MCF 10A (cell line): Measurements from ENCODE around the gene ECM2. TPM values are rescaled to one million over a fixed set of nuclear protein-coding genes. Genes with fewer than 3 reads are reported as not detected.

ENCODE experiments used
- BruUV-seq: library from RNA; stranded (reverse); fragments of 400-500 nt; replicated peaks from 2 replicates; lab custom pipeline; 2021; lab: Mats Ljungman, UMichigan
- CTCF ChIA-PET: fragments of 300-600 bp; sonication (Branson Sonifier 250); formaldehyde crosslinking; extraction: SDS; loops from one replicate; lab custom pipeline; 2021; ENCODE audit warnings: antibody characterized with exemption, inconsistent platforms; lab: Yijun Ruan, JAX
- POLR2A ChIA-PET: fragments of 300-600, 350-650 bp; sonication (Branson Sonifier 250); formaldehyde crosslinking; extraction: SDS; loops from one replicate; lab custom pipeline; 2020; ENCODE audit warnings: antibody characterized with exemption, inconsistent platforms; lab: Yijun Ruan, JAX
- DNase-seq: peaks from one replicate; pipeline ENCODE4 v3.0.0-alpha.2; 2018; ENCODE audit not compliant: unreplicated experiment
- H3K27ac Mint-ChIP-seq: one replicate; pipeline ENCODE4 v1.8.0; 2022; ENCODE audit warnings: mild to moderate bottlenecking, low read depth, mixed read lengths; ENCODE audit not compliant: unreplicated experiment
- H3K27me3 Mint-ChIP-seq: one replicate; pipeline ENCODE4 v1.8.0; 2022; ENCODE audit warnings: mixed read lengths; ENCODE audit not compliant: insufficient read depth, unreplicated experiment
- H3K36me3 Mint-ChIP-seq: one replicate; pipeline ENCODE4 v1.8.0; 2022; ENCODE audit warnings: mild to moderate bottlenecking, moderate library complexity, mixed read lengths; ENCODE audit not compliant: insufficient read depth, unreplicated experiment
- H3K4me1 Mint-ChIP-seq: one replicate; pipeline ENCODE4 v1.8.0; 2022; ENCODE audit warnings: mixed read lengths; ENCODE audit not compliant: insufficient read depth, unreplicated experiment
- H3K4me3 Mint-ChIP-seq: one replicate; pipeline ENCODE4 v1.8.0; 2022; ENCODE audit warnings: mild to moderate bottlenecking, moderate library complexity, mixed read lengths; ENCODE audit not compliant: unreplicated experiment
- H3K9me3 Mint-ChIP-seq: one replicate; pipeline ENCODE4 v1.8.0; 2022; ENCODE audit warnings: mixed read lengths; ENCODE audit not compliant: unreplicated experiment
- intact Hi-C: fragments of 100-400 bp; cut with micrococcal nuclease; formaldehyde crosslinking; loops from 2 replicates; pipeline ENCODE4 v1.14.1; 2022
- total RNA-seq: library from RNA; stranded (reverse); gene quantifications from 2 replicates; pipeline ENCODE4 v1.2.3, GENCODE V29; 2022
- TF ChIP-seq, protein P1 (sequence below): fragments of 200-600 bp; IDR thresholded peaks from one replicate; pipeline ENCODE4 v1.8.0; 2022; ENCODE audit warnings: antibody characterized with exemption, mild to moderate bottlenecking; ENCODE audit not compliant: unreplicated experiment

The ECM2 gene
- total RNA-seq, 1 experiment from 2014 or later = 13.5 TPM

DNA sequence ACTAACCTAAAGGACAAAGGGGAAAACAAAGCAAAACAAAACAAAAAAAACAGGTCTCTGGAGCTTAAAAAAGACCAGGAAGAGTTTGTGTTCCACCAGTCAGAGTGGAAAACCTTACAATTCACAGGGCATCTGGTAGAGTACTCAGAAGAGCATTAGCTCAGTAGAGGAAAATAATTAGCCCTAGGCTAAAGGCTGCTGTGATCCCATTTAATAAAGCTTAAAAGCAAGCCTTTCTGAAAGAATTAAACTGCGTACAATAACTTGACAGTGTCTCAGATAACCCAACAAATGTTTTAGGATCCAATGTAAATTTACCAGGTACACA, 7.3 kb downstream of the ECM2 start:
- Mint-ChIP-seq H3K36me3 (no peaks in the 10 kb centered on the region), H3K4me1 (no peaks in the 10 kb centered on the region), H3K27me3 (no peaks in the 10 kb centered on the region), H3K27ac (no peak overlapping the region), H3K9me3 (peaks cover 21% of the 10 kb centered on the region), H3K4me3 (no peak overlapping the region)
- DNase-seq = no peak
- intact Hi-C loops = no loop called here
- ChIA-PET POLR2A (interaction anchor here (0.6 to 0.8 kb wide), 2 partner anchors 9 to 11 kb away, joined by 3 read pairs; no protein-coding TSS in a partner anchor), CTCF (no interaction called here)
- TF ChIP-seq, protein P1, sequence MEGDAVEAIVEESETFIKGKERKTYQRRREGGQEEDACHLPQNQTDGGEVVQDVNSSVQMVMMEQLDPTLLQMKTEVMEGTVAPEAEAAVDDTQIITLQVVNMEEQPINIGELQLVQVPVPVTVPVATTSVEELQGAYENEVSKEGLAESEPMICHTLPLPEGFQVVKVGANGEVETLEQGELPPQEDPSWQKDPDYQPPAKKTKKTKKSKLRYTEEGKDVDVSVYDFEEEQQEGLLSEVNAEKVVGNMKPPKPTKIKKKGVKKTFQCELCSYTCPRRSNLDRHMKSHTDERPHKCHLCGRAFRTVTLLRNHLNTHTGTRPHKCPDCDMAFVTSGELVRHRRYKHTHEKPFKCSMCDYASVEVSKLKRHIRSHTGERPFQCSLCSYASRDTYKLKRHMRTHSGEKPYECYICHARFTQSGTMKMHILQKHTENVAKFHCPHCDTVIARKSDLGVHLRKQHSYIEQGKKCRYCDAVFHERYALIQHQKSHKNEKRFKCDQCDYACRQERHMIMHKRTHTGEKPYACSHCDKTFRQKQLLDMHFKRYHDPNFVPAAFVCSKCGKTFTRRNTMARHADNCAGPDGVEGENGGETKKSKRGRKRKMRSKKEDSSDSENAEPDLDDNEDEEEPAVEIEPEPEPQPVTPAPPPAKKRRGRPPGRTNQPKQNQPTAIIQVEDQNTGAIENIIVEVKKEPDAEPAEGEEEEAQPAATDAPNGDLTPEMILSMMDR = no peak
- no TSS peak for BruUV-seq

DNA sequence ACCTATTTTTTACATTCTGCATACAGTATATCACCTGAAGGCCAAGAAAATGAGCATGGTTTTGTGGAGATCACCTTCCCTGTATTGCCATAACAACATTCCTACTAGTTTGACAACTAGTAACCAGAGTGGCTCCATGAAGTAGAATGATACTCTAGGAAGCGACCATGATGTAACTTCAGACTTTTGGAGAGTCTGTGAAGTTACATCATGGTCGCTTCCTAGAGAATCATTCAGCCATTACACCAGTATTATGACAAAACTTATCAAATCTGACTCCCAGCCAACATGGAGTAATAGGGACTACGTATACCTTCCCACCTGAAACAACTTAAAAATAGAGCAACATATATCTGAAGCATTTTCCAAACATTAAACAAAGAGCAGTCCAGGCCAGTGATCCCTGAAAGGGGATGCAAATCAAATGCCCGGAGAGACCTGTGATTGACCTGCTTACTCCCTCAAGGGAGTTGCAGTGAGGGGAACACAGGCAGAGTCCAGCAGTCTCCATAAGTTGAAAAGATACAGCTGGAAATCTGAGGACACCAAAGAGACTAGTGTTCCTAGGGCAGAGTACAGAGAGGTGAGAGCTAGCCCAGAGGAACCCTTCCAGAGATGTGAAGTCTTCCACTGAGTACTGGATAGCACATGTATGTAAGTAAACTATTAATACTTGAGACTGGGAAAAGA, 7.8 kb downstream of the ECM2 start:
- CTCF ChIA-PET = no interaction called here
- Mint-ChIP-seq H3K9me3 (peaks cover 21% of the 10 kb centered on the region), H3K27me3 (no peaks in the 10 kb centered on the region), H3K36me3 (no peaks in the 10 kb centered on the region), H3K27ac (no peak overlapping the region), H3K4me3 (no peak overlapping the region), H3K4me1 (no peaks in the 10 kb centered on the region)
- intact Hi-C loops = no loop called here
- POLR2A ChIA-PET = interaction anchor here (0.8 kb wide), 1 partner anchor 10 kb away, joined by 3 read pairs; no protein-coding TSS in a partner anchor
- no peak for DNase-seq
- TF ChIP-seq, protein P1 = no peak
- BruUV-seq = no TSS peak

DNA sequence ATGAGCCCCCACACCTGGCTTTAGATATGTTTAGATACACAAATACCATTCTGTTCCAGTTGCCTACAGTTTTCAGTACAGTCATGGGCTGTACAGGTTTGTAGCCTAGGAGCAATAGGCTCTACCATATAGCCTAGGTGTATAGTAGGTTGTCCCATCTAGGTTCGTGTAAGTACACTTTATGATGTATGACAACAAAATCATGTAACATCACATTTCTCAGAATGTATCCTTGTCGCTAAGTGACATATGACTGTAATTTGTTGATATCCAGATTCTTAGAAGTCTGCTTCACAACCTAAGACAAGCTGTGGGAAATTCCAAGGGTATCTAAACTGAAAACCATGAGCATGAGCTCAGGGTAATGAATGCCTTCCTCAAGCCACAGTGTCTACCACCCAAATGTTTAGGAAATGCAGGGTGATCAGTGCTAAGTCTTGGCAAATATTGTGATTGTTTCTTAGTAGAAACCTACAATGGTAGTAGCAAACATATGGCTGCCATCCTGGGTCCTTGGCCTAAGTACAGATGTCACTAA, 8.4 kb downstream of the ECM2 start:
- TF ChIP-seq, protein P1 = no peak
- H3K4me3 Mint-ChIP-seq = no peak overlapping the region
- intact Hi-C loops = no loop called here
- no TSS peak for BruUV-seq
- H3K36me3 Mint-ChIP-seq = no peaks in the 10 kb centered on the region
- no peak for DNase-seq
- H3K27ac Mint-ChIP-seq = no peak overlapping the region
- H3K9me3 Mint-ChIP-seq = peaks cover 18% of the 10 kb centered on the region
- ChIA-PET CTCF (no interaction called here), POLR2A (interaction anchor here (0.7 to 1.2 kb wide), 3 partner anchors 14 to 20 kb away, joined by 3 to 4 read pairs (median 3); no protein-coding TSS in a partner anchor)
- no peaks in the 10 kb centered on the region for H3K4me1 Mint-ChIP-seq
- no peaks in the 10 kb centered on the region for H3K27me3 Mint-ChIP-seq

DNA sequence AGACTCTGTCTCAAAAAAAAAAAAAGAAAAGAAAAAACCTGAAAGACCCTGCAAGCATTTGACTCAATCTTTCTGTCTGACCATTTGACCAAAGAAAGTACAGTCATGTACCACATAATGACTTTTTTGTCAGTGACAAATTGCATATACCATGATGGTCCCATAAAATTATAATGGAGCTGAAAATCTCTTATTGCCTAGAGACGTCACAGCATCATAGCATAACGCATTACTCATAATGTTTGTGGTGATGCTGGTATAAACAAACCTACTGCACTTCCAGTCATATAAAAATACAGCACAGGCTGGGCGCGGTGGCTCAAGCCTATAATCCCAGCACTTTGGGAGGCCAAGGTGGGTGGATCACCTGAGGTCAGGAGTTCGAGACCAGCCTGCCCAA, 10.5 kb downstream of the ECM2 start:
- no peaks in the 10 kb centered on the region for H3K27me3 Mint-ChIP-seq
- no peak for DNase-seq

More for the DNA sequence above, 10.5 kb downstream of the ECM2 start:
- POLR2A ChIA-PET = interaction anchor here (1.0 to 1.3 kb wide), 2 partner anchors 9 to 19 kb away, joined by 3 read pairs; no protein-coding TSS in a partner anchor
- no TSS peak for BruUV-seq
- intact Hi-C loops = no loop called here
- H3K9me3 Mint-ChIP-seq = no peaks in the 10 kb centered on the region
- no peak overlapping the region for H3K27ac Mint-ChIP-seq
- H3K36me3 Mint-ChIP-seq = no peaks in the 10 kb centered on the region
- H3K4me3 Mint-ChIP-seq = no peak overlapping the region
- TF ChIP-seq, protein P1 = no peak
- CTCF ChIA-PET = interaction anchor here (0.5 to 0.7 kb wide), 2 partner anchors 66 to 788 kb away, joined by 3 read pairs; no protein-coding TSS in a partner anchor
- no peaks in the 10 kb centered on the region for H3K4me1 Mint-ChIP-seq
